PFSK-1 (cell line): ENCODE measurements around the gene SMOC2.

Source experiments
- POLR2AphosphoS5 ChIP-seq: IDR thresholded peaks from 2 replicates; pipeline ENCODE4 v1.6.1; 2012; ENCODE audit warnings: low read depth, mild to moderate bottlenecking, control low read depth, low read length, moderate library complexity
- REST ChIP-seq, 2 experiments: IDR thresholded peaks; 2 replicates each; pipeline versions ENCODE4 v1.6.1 to v1.8.0; 2011 to 2012; ENCODE audit warnings: low read depth in 2 of 2, low read length in 2 of 2, control low read depth in 1 of 2, inconsistent platforms in 1 of 2, mild to moderate bottlenecking in 1 of 2, moderate library complexity in 1 of 2; ENCODE audit not compliant: insufficient read depth in 1 of 2
- TAF1 ChIP-seq: IDR thresholded peaks from 2 replicates; pipeline ENCODE4 v1.6.1; 2012; ENCODE audit warnings: low read length, control low read depth, borderline replicate concordance; ENCODE audit not compliant: insufficient read depth

DNA sequence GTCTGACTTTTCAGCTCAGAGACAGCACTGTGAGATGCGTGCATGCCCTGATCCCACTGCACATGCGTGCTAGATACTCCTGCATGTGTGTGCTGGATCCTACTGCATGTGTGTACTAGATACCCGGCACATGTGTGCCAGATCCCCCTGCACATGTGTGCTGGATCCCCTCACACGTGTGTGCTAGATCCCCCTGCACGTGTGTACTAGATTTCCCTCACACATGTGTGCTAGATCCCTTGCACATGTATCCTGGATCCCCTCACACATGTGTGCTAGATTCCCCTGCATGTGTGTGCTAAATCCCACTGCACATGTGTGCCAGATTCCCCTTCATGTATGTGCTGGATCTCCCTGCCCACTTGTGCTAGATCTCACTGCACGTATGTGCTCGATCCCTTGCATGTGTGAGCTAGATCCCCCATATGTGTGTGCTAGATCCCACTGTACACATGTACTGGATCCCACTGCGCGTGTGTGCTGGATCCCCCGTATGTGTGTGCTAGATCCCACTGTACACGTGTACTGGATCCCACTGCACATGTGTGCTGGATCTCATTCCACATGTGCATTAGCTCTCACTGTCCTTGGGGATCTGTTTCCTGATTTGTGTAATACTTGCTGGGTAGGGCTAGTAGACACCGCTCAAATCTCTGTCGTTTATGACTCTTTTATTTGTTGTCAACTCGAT lies 214.6 kb downstream of the SMOC2 start:
- TF ChIP-seq TAF1 (no peak), POLR2AphosphoS5 (no peak), REST (IDR thresholded peaks at IDR 0.05; ENCODE audit: insufficient read depth in 1 of 2, low read depth in 2 of 2, low read length in 2 of 2) (no peak)
